Frontal cortex (tissue), 4 donors: Measurements from ENCODE around the gene COG4. TPM values are rescaled to one million over a fixed set of nuclear protein-coding genes. Genes with fewer than 3 reads are reported as not detected.
A peak's percentile ranks its signal among the peaks of the same experiment; 100 is the strongest.
"Not testable (repeated sequence)": the region's sequence is repeated elsewhere in the genome, so short reads cannot be mapped to it uniquely, and the experiment has no call there.

Experiments used
- DNase-seq, 2 donors: peaks; one replicate each; pipeline ENCODE4 v3.0.0; 2012; ENCODE audit warnings: low spot score in 2 of 2
- FAIRE-seq: peaks from 2 replicates; lab custom pipeline; 2012; peaks lifted over from hg19 to GRCh38; lab: Jason Lieb, UNC
- total RNA-seq: library from RNA; depleted of rRNA; stranded (reverse); fragments of >200 nt; gene quantifications from one replicate; pipeline ENCODE4 v1.2.3, GENCODE V29; 2014
- donor health status: control.
- donor health status: control.
- donor health status: control.

COG4 gene
- 45.7 TPM for total RNA-seq

GRCh38 chr16:70523076-70523742 lies at the start of gene COG4:
Gene COG4, minus strand, starts transcription at chr16:70523554. Its CDS starts 11 bp downstream, at chr16:70523543.
- FAIRE-seq (no peak), DNase-seq (peak; percentile 68 to 82)

DNA sequence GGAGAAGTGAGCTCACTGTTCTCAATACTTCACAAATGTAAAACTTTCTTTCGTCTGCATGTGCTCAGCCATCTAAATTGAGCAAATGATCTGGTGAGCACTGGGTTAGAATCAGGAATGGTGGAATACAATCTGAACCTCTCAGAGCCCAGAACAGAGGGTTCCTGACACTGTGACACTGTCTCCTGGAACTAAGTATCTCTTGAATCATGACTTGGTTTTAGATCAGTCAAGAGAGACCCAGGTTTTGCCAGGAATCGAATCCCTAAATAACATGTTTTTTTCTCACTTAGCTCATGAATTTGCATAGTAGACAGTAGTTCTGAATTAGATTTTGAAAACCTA lies 49.5 kb upstream of the COG4 start:
- FAIRE-seq (no peak), DNase-seq (no peak)

GRCh38 chr16:70572050-70572925 lies 48.9 kb upstream of the COG4 start:
- FAIRE-seq (no peak), DNase-seq (no peak)

GRCh38 chr16:70571623-70572022 lies 48.3 kb upstream of the COG4 start:
- FAIRE-seq = no peak
- DNase-seq = no peak

- no peak for FAIRE-seq
Observed at GRCh38 chr16:70570967-70571570, 47.7 kb upstream of the COG4 start.

GRCh38 chr16:70569752-70570151 lies 46.4 kb upstream of the COG4 start:
- DNase-seq (no peak), FAIRE-seq (no peak)

More at GRCh38 chr16:70570967-70571570, 47.7 kb upstream of the COG4 start:
- no peak for DNase-seq

GRCh38 chr16:70568601-70569237 lies 45.4 kb upstream of the COG4 start:
- FAIRE-seq = no peak
- no peak for DNase-seq

DNA sequence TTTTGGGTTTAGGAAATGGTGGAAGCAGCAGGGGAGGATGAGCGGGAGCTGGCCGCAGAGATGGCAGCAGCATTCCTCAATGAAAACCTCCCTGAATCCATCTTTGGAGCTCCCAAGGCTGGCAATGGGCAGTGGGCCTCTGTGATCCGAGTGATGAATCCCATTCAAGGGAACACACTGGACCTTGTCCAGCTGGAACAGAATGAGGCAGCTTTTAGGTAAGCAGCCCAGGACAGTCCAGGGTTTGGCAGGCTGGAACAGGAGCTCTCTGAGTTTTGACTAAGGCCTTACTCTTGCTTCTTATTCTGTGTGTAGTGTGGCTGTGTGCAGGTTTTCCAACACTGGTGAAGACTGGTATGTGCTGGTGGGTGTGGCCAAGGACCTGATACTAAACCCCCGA lies 41.7 kb upstream of the COG4 start:
- FAIRE-seq = no peak
- no peak for DNase-seq

- DNase-seq (no peak), FAIRE-seq (no peak)
Observed at GRCh38 chr16:70563636-70564035, 40.3 kb upstream of the COG4 start.

DNA sequence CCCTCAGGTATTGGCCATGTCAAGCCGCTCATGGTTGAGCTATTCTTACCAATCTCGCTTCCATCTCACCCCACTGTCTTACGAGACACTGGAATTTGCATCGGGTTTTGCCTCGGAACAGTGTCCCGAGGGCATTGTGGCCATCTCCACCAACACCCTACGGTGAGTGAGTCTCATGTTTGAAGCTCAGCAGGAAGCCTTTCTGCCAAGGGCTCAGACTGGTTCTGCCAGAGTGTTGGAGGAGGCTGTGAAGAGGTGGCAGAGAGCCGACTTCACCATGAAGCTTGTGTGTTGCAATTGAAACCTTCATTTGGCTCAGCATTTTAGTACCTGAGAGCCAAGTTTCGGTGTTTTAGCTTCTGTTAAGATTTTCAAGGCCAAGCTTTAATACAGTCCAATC lies 38.3 kb upstream of the COG4 start:
- FAIRE-seq (no peak), DNase-seq (no peak)

DNA sequence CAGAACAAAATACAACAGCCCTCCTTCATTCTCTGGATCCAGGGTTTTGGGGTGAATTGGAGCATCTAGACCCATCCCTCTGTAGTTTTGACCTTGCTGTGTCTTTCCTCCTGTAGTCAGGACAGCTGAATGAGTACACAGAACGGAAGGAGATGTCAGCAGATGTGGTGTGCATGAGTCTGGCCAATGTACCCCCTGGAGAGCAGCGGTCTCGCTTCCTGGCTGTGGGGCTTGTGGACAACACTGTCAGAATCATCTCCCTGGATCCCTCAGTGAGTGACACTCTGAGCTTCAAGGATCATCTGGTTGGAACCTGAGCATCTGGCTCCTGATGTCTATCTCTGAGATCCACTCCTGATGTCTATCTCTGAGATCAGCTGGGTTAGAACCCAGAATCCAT lies 32.7 kb upstream of the COG4 start:
- FAIRE-seq = no peak
- DNase-seq = no peak

- FAIRE-seq (no peak), DNase-seq (no peak)
Observed at GRCh38 chr16:70553645-70554044, 30.3 kb upstream of the COG4 start.

DNA sequence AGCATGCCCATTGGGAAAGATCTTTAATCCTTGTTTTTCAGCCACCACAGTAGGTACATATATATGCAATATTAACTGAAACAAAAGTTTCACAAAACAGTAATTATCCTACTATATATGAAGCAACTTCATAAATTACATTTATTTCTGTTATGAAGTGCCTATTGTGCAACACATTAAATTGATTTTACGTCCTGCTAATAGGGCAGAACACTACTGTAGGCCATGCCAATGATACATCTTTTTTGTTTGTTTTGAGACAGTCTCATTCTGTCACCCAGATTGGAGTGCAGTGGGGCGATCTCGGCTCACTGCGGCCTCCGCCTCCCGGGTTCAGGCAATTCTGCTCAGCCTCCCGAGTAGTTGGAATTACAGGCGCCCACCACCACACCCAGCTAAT lies 29.3 kb upstream of the COG4 start:
- FAIRE-seq (no peak), DNase-seq (no peak)

GRCh38 chr16:70551788-70552187 lies 28.4 kb upstream of the COG4 start:
- DNase-seq = no peak
- FAIRE-seq = no peak

- FAIRE-seq = no peak
- no peak for DNase-seq
Observed at GRCh38 chr16:70550082-70550481, 26.7 kb upstream of the COG4 start.

GRCh38 chr16:70548936-70549335 lies 25.6 kb upstream of the COG4 start:
- FAIRE-seq (no peak), DNase-seq (no peak)

GRCh38 chr16:70544548-70544947 lies 21.2 kb upstream of the COG4 start:
- no peak for DNase-seq
- FAIRE-seq = no peak

DNA sequence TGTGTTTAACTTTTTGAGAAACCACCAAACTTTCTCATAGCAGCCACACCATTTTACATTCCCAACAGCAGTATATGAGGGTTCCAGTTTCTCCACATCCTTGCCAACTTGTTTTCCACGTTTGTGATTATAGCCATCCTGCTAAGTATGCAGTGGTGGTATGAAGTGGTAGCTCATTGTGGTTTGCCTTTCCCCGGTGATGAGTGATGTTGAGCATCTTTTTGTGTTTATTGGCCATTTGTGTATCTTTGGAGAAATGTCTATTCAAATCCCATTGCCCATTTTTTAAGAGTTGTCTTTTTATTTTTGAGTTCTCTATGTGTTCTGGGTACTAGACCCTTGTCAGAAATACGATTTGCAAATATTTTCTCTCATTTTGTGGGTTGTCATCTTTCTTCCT lies 17.6 kb upstream of the COG4 start:
- DNase-seq (no peak), FAIRE-seq (no peak)

DNA sequence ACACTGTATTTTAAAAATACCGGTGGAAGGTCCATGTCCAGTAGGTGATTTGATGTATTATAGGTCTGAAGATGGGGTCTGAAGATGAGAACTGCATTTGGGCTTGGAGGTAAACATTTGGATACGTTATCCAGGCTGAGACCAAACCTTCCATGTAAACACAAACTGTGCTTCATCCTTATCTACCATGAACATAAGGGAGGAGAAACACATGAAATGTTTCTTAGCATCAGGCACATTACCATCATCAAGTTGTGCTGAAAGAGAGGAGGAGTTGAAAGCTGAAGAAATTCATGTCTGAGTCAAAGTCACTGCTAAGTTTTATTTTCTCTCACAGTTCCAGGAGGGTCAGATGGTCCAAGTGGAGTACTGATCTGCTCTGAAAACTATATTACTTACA lies 11.6 kb upstream of the COG4 start:
- FAIRE-seq = no peak

DNA sequence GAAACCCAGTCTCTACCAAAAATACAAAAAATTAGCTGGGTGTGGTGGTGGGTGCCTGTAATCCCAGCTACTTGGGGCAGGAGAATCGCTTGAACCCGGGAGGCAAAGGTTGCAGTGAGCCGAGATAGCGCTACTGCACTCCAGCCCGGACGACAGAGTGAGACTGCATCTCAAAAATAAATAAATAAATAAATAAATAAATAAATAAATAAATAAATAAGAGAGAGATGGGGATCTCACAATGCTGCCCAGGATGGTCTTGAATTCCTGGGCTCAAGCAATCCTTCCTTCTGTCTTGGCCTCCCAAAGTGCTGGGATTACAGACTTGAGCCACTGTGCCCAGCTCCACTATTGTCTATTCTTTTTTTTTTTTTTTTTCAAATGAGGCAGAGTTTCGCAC lies 6.6 kb upstream of the COG4 start:
- DNase-seq, FAIRE-seq: not testable (repeated sequence)

More for the DNA sequence above, 11.6 kb upstream of the COG4 start:
- no peak for DNase-seq
